H1 (cell line): Measurements from ENCODE around the gene MYH7.

Source experiments
- ATF3 ChIP-seq: IDR thresholded peaks from 2 replicates; pipeline ENCODE4 v1.6.1; 2011; ENCODE audit warnings: low read depth, mild to moderate bottlenecking, low read length; ENCODE audit not compliant: insufficient read depth
- CREB1 ChIP-seq: IDR thresholded peaks from 2 replicates; pipeline ENCODE4 v1.6.1; 2012; ENCODE audit warnings: inconsistent platforms
- CTCF ChIP-seq, 3 experiments: IDR thresholded peaks; 1 replicate in 2 of 3; 2 replicates in 1 of 3; pipeline versions ENCODE4 v1.5.1 to v1.6.1; 2011; ENCODE audit warnings: low read length in 3 of 3, mild to moderate bottlenecking in 3 of 3, inconsistent platforms in 2 of 3, low read depth in 1 of 3, moderate library complexity in 1 of 3; ENCODE audit not compliant: insufficient read depth in 1 of 3; ENCODE audit errors: control extremely low read depth in 1 of 3
- EP300 ChIP-seq, 2 experiments: IDR thresholded peaks; 1 replicate in 1 of 2; 2 replicates in 1 of 2; pipeline ENCODE4 v1.6.1; 2011 to 2012; ENCODE audit warnings: low read depth in 2 of 2, low read length in 2 of 2, mild to moderate bottlenecking in 2 of 2, borderline replicate concordance in 1 of 2, inconsistent platforms in 1 of 2, moderate library complexity in 1 of 2
- HDAC2 ChIP-seq, 2 experiments: fragments of 300-600 bp in 1 of 2; sonication (generic) in 1 of 2; IDR thresholded peaks; 2 replicates each; pipeline ENCODE4 v1.6.1; 2011 to 2012; ENCODE audit warnings: low read depth in 2 of 2, low read length in 2 of 2, mild to moderate bottlenecking in 2 of 2, moderate library complexity in 2 of 2, borderline replicate concordance in 1 of 2, inconsistent platforms in 1 of 2
- JUND ChIP-seq: IDR thresholded peaks from 2 replicates; pipeline ENCODE4 v1.6.1; 2011; ENCODE audit warnings: mild to moderate bottlenecking, improper control_type of control experiment, low read length
- KDM5A ChIP-seq: fragments of 200-600 bp; IDR thresholded peaks from 2 replicates; pipeline ENCODE4 v1.7.1; 2012; ENCODE audit warnings: mild to moderate bottlenecking, low read length, inconsistent platforms, mixed read lengths
- POLR2A ChIP-seq, 2 experiments: IDR thresholded peaks; 1 replicate in 1 of 2; 2 replicates in 1 of 2; pipeline ENCODE4 v1.6.1; 2011; ENCODE audit warnings: low read depth in 2 of 2, low read length in 2 of 2, mild to moderate bottlenecking in 2 of 2; ENCODE audit errors: control extremely low read depth in 1 of 2
- POLR2AphosphoS5 ChIP-seq: IDR thresholded peaks from 2 replicates; pipeline ENCODE4 v1.6.1; 2011; ENCODE audit warnings: low read depth, low read length
- SIN3A ChIP-seq, 2 experiments: IDR thresholded peaks in 1 of 2; conservative IDR thresholded peaks in 1 of 2; 2 replicates each; pipeline ENCODE4 v1.6.1; 2011 to 2012; ENCODE audit warnings: low read length in 2 of 2, improper control_type of control experiment in 1 of 2, low read depth in 1 of 2, mild to moderate bottlenecking in 1 of 2
- SP1 ChIP-seq: IDR thresholded peaks from 2 replicates; pipeline ENCODE4 v1.6.1; 2011; ENCODE audit warnings: low read depth, low read length
- SUZ12 ChIP-seq: fragments of 200-600 bp; sonication (generic); IDR thresholded peaks from 2 replicates; pipeline ENCODE4 v1.6.1; 2012; ENCODE audit warnings: mild to moderate bottlenecking, inconsistent platforms, low read length, moderate library complexity, mixed read lengths
- TEAD4 ChIP-seq: IDR thresholded peaks from 2 replicates; pipeline ENCODE4 v1.6.1; 2012; ENCODE audit warnings: low read depth, low read length, inconsistent platforms, mixed read lengths
- USF2 ChIP-seq: IDR thresholded peaks from 2 replicates; pipeline ENCODE4 v1.6.1; 2011; ENCODE audit warnings: low read length, improper control_type of control experiment

- no peak for TF ChIP-seq CTCF (IDR thresholded peaks at IDR 0.05; ENCODE audit: control extremely low read depth in 1 of 3, insufficient read depth in 1 of 3, low read depth in 1 of 3, low read length in 3 of 3)
- TF ChIP-seq POLR2AphosphoS5, result no peak
- no peak for TF ChIP-seq SIN3A (conservative IDR thresholded peaks at IDR 0.05 in 1 of 2, IDR thresholded peaks at IDR 0.05 in 1 of 2; ENCODE audit: low read depth in 1 of 2, low read length in 2 of 2)
- no peak for TF ChIP-seq HDAC2 (IDR thresholded peaks at IDR 0.05; ENCODE audit: borderline replicate concordance in 1 of 2, low read depth in 2 of 2, low read length in 2 of 2)
- TF ChIP-seq JUND, result no peak
- no peak for TF ChIP-seq SUZ12
- no peak for TF ChIP-seq TEAD4
- no peak for TF ChIP-seq EP300 (IDR thresholded peaks at IDR 0.05; ENCODE audit: borderline replicate concordance in 1 of 2, low read depth in 2 of 2, low read length in 2 of 2)
- TF ChIP-seq KDM5A, result no peak
- TF ChIP-seq CREB1, result no peak
- TF ChIP-seq SP1, result no peak
- no peak for TF ChIP-seq ATF3
- no peak for TF ChIP-seq USF2
- no peak for TF ChIP-seq POLR2A (IDR thresholded peaks at IDR 0.05; ENCODE audit: control extremely low read depth in 1 of 2, low read depth in 2 of 2, low read length in 2 of 2)
Observed at GRCh38 chr14:23449314-23449713, 13.9 kb upstream of the MYH7 start.
